Endothelial cell of umbilical vein (primary cell): ENCODE measurements around the gene CHTF8. TPM values are rescaled to one million over a fixed set of nuclear protein-coding genes. Genes with fewer than 3 reads are reported as not detected.
"Not testable (repeated sequence)": the region's sequence is repeated elsewhere in the genome, so short reads cannot be mapped to it uniquely, and the experiment has no call there.

Experiments
- BruUV-seq: library from RNA; stranded (reverse); fragments of 400-500 nt; replicated peaks from 2 replicates; lab custom pipeline; 2021; lab: Mats Ljungman, UMichigan
- CTCF ChIA-PET: fragments of 300-600, 350-600 bp; sonication (Branson Sonifier 250); formaldehyde crosslinking; loops from one replicate; lab custom pipeline; 2021; ENCODE audit warnings: antibody characterized with exemption, inconsistent platforms; lab: Charles Lee
- POLR2A ChIA-PET: fragments of 300-600, 350-600 bp; sonication (Branson Sonifier 250); formaldehyde crosslinking; loops from one replicate; lab custom pipeline; 2021; ENCODE audit warnings: antibody characterized with exemption, inconsistent platforms; lab: Charles Lee
- DNase-seq: peaks from one replicate; pipeline ENCODE4 v3.0.0-alpha.2; 2011; ENCODE audit warnings: low read depth, low spot score
- FAIRE-seq: peaks from 2 replicates; lab custom pipeline; 2011; peaks lifted over from hg19 to GRCh38; lab: Jason Lieb, UNC
- H2AFZ ChIP-seq: 2 replicates; pipeline ENCODE4 v1.6.0; 2012; ENCODE audit warnings: low read depth, low read length, control low read depth, inconsistent platforms
- H3K27ac ChIP-seq: 2 replicates; pipeline ENCODE4 v1.5.1; 2011; ENCODE audit warnings: low read depth, mild to moderate bottlenecking, control low read depth, low read length, moderate library complexity; ENCODE audit not compliant: insufficient read depth
- H3K27me3 ChIP-seq, 2 experiments: 2 replicates each; pipeline versions ENCODE4 v1.6.0 to v1.6.1; 2011; ENCODE audit warnings: low read length in 2 of 2, mixed read lengths in 1 of 2; ENCODE audit not compliant: control insufficient read depth in 2 of 2, insufficient read depth in 2 of 2
- H3K36me3 ChIP-seq, 2 experiments: 2 replicates in 1 of 2; 3 replicates in 1 of 2; pipeline ENCODE4 v1.5.1; 2011; ENCODE audit warnings: low read length in 2 of 2, mild to moderate bottlenecking in 1 of 2, moderate library complexity in 1 of 2; ENCODE audit not compliant: control insufficient read depth in 2 of 2, insufficient read depth in 2 of 2; ENCODE audit errors: extremely low read depth in 1 of 2
- H3K4me1 ChIP-seq: 3 replicates; pipeline ENCODE4 v1.5.1; 2011; ENCODE audit warnings: mild to moderate bottlenecking, low read length; ENCODE audit not compliant: control insufficient read depth, insufficient read depth; ENCODE audit errors: extremely low read depth
- H3K4me2 ChIP-seq: 2 replicates; pipeline ENCODE4 v1.6.1; 2011; ENCODE audit warnings: low read length, control low read depth, mixed read lengths; ENCODE audit not compliant: insufficient read depth
- H3K4me3 ChIP-seq, 3 experiments: fragments of 200-600 bp in 1 of 3; sonication (generic), shearing (Covaris generic) in 1 of 3; replicated peaks in 1 of 3; 2 replicates each; pipeline ENCODE4 v1.5.1; 2011 to 2016; ENCODE audit warnings: control low read depth in 3 of 3, low read length in 3 of 3, mild to moderate bottlenecking in 2 of 3, inconsistent platforms in 1 of 3, low read depth in 1 of 3, moderate library complexity in 1 of 3; ENCODE audit not compliant: insufficient read depth in 1 of 3
- H3K79me2 ChIP-seq: 2 replicates; pipeline ENCODE4 v1.6.0; 2012; ENCODE audit warnings: low read length, inconsistent platforms; ENCODE audit not compliant: control insufficient read depth, insufficient read depth
- H3K9ac ChIP-seq: replicated peaks from 2 replicates; pipeline ENCODE3; 2011; ENCODE audit warnings: low read length, control low read depth; ENCODE audit not compliant: insufficient read depth; ENCODE audit errors: extremely low read depth
- H3K9me1 ChIP-seq: replicated peaks from 3 replicates; pipeline ENCODE4 v1.6.0; 2011; ENCODE audit warnings: mild to moderate bottlenecking, low read length; ENCODE audit not compliant: control insufficient read depth, insufficient read depth; ENCODE audit errors: extremely low read depth
- H3K9me3 ChIP-seq: replicated peaks from 2 replicates; pipeline ENCODE4 v1.5.1; 2012; ENCODE audit warnings: low read length, inconsistent platforms; ENCODE audit not compliant: control insufficient read depth, insufficient read depth
- H4K20me1 ChIP-seq: replicated peaks from 2 replicates; pipeline ENCODE3; 2011; ENCODE audit warnings: mild to moderate bottlenecking, low read length; ENCODE audit not compliant: control insufficient read depth, insufficient read depth; ENCODE audit errors: extremely low read depth
- EZH2 ChIP-seq: IDR thresholded peaks from 2 replicates; pipeline ENCODE4 v1.6.1; 2012; ENCODE audit warnings: borderline replicate concordance, low read depth, mild to moderate bottlenecking, moderate library complexity, low read length, inconsistent platforms; ENCODE audit not compliant: severe bottlenecking
- FOS ChIP-seq: IDR thresholded peaks from 2 replicates; pipeline ENCODE4 v1.6.1; 2011; ENCODE audit warnings: mild to moderate bottlenecking, low read length, moderate library complexity, borderline replicate concordance; ENCODE audit not compliant: insufficient read depth
- GATA2 ChIP-seq: IDR thresholded peaks from 2 replicates; pipeline ENCODE4 v1.7.0; 2011; ENCODE audit warnings: low read depth, mild to moderate bottlenecking, moderate library complexity, mixed read lengths, low read length; ENCODE audit not compliant: insufficient read length, insufficient read depth
- JUN ChIP-seq: IDR thresholded peaks from 2 replicates; pipeline ENCODE4 v1.6.1; 2011; ENCODE audit warnings: borderline replicate concordance, low read depth; ENCODE audit not compliant: insufficient read length, insufficient read depth
- MYC ChIP-seq: IDR thresholded peaks from one replicate; pipeline ENCODE4 v1.6.1; 2011; ENCODE audit warnings: mild to moderate bottlenecking, low read depth, low read length
- POLR2A ChIP-seq: IDR thresholded peaks from 2 replicates; pipeline ENCODE4 v1.6.1; 2012; ENCODE audit warnings: low read depth, mild to moderate bottlenecking, control low read depth, low read length
- POLR2AphosphoS5 ChIP-seq: IDR thresholded peaks from 2 replicates; pipeline ENCODE4 v1.6.1; 2012; ENCODE audit warnings: low read depth, mild to moderate bottlenecking, control low read depth, low read length, moderate library complexity; ENCODE audit not compliant: insufficient read depth
- dilution Hi-C: fragments of 300-500 bp; cut with MboI; formaldehyde crosslinking; loops from one replicate; pipeline ENCODE4 v1.15.0; 2019; ENCODE audit warnings: low sequenced_read_pairs; ENCODE audit not compliant: extremely low pct_ligation_motif_present
- intact Hi-C: fragments of 100-400 bp; cut with micrococcal nuclease; formaldehyde crosslinking; loops from one replicate; pipeline ENCODE4 v1.10.0; 2022
- polyA plus RNA-seq, 4 experiments: library from polyadenylated mRNA; depleted of rRNA in 3 of 4; stranded (reverse) in 3 of 4; unstranded in 1 of 4; fragments of >200 nt; gene quantifications; 2 replicates each; pipeline versions ENCODE4 v1.2.1 to v1.2.3, GENCODE V29; 2011 to 2012; ENCODE audit warnings: missing spikeins in 1 of 4
- total RNA-seq: library from RNA; stranded (reverse); gene quantifications from 2 replicates; pipeline ENCODE4 v1.2.3, GENCODE V29; 2021
- TF ChIP-seq, protein P1 (sequence below): IDR thresholded peaks from 2 replicates; pipeline ENCODE4 v1.6.1; 2011; ENCODE audit not compliant: insufficient read depth, insufficient read length
- TF ChIP-seq, protein P2 (sequence below), 2 donors: IDR thresholded peaks; 1 replicate in 1 of 2; 2 replicates in 1 of 2; pipeline ENCODE4 v1.5.1; 2011; ENCODE audit warnings: low read length in 2 of 2, mild to moderate bottlenecking in 2 of 2, moderate library complexity in 2 of 2, control low read depth in 1 of 2, inconsistent platforms in 1 of 2, low read depth in 1 of 2; ENCODE audit not compliant: insufficient read depth in 1 of 2; ENCODE audit errors: extremely low read depth in 1 of 2

The CHTF8 gene
- total and polyA plus RNA-seq, 2 donors (not counting 3 experiments of a cell fraction or from before 2014, with no cell fraction given): 128 to 131 TPM

DNA sequence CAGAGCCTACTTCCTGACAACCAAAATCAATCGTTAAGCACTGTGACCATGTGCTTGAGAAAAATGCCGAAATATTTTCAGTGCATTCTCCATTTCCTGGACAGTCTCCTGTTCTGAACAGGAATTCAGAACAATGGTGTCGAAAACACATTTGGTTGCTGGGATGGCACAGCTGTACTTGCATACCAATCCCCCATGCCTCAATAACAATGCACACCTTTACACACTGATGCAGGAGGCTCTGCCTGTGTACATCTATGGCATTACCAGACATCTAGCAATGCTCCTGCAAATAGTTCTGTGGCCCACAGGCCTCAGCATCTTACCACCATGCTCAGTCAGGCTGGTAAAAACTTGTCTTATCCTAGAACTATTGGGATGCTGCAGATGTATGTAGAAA is 6.2 kb downstream of the CHTF8 start:
- H4K20me1 ChIP-seq: peaks cover 3% of the 10 kb centered on the region
- no peak overlapping the region for H2AFZ ChIP-seq
- H3K79me2 ChIP-seq: peaks cover 62% of the 10 kb centered on the region
- no peak overlapping the region for H3K4me2 ChIP-seq
- H3K27me3 ChIP-seq: no peaks in the 10 kb centered on the region
- TF ChIP-seq POLR2AphosphoS5: no peak
- no peak for TF ChIP-seq MYC
- TF ChIP-seq, protein P1, sequence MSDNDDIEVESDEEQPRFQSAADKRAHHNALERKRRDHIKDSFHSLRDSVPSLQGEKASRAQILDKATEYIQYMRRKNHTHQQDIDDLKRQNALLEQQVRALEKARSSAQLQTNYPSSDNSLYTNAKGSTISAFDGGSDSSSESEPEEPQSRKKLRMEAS: no peak
- no peak for TF ChIP-seq GATA2
- TF ChIP-seq, protein P2, sequence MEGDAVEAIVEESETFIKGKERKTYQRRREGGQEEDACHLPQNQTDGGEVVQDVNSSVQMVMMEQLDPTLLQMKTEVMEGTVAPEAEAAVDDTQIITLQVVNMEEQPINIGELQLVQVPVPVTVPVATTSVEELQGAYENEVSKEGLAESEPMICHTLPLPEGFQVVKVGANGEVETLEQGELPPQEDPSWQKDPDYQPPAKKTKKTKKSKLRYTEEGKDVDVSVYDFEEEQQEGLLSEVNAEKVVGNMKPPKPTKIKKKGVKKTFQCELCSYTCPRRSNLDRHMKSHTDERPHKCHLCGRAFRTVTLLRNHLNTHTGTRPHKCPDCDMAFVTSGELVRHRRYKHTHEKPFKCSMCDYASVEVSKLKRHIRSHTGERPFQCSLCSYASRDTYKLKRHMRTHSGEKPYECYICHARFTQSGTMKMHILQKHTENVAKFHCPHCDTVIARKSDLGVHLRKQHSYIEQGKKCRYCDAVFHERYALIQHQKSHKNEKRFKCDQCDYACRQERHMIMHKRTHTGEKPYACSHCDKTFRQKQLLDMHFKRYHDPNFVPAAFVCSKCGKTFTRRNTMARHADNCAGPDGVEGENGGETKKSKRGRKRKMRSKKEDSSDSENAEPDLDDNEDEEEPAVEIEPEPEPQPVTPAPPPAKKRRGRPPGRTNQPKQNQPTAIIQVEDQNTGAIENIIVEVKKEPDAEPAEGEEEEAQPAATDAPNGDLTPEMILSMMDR (IDR thresholded peaks at IDR 0.05; ENCODE audit: extremely low read depth in 1 of 2, insufficient read depth in 1 of 2, low read depth in 1 of 2, low read length in 2 of 2): no peak
- no peak for TF ChIP-seq EZH2
- TF ChIP-seq POLR2A: no peak
- no peak for TF ChIP-seq JUN
- no peak for TF ChIP-seq FOS
- H3K27ac ChIP-seq: no peak overlapping the region
- H3K9me3 ChIP-seq: no peaks in the 10 kb centered on the region
- no TSS peak for BruUV-seq
- H3K36me3 ChIP-seq: no peaks in the 10 kb centered on the region
- no peaks in the 10 kb centered on the region for H3K9me1 ChIP-seq
- DNase-seq (no peak), FAIRE-seq (peak; percentile 12)
- no peak overlapping the region for H3K9ac ChIP-seq
- H3K4me1 ChIP-seq: peaks cover 12% of the 10 kb centered on the region
- H3K4me3 ChIP-seq: no peak overlapping the region
- ChIA-PET CTCF (interaction anchor here (3.6 to 6.8 kb wide), 3 partner anchors 14 to 279 kb away, joined by 45 to 114 read pairs (median 107); no protein-coding TSS in a partner anchor), POLR2A (no interaction called here)
- intact Hi-C loops: no loop called here
- dilution Hi-C loops: no loop called here

DNA sequence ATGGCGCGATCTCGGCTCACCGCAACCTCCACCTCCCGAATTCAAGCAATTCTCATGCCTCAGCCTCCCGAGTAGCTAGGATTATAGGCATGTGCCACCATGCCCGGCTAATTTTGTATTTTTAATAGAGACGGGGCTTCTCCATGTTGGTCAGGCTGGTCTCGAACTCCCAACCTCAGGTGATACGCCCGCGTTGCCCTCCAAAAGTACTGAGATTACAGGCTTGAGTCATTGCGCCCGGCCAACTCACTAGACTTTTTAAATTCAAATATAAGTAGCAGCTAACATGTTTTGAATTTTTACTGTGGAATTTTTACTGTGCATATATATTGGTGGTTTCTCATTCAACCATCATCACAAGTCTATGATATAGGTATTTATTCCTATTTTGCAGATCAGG is 7.4 kb downstream of the CHTF8 start:
- not testable (repeated sequence) for DNase-seq, H3K4me2 ChIP-seq
- CTCF ChIA-PET: interaction anchor here (1.1 to 6.8 kb wide), 15 partner anchors 13 to 534 kb away, joined by 3 to 114 read pairs (median 7); partner anchors contain the start of genes HAS3 and TANGO6

More for the DNA sequence above, 7.4 kb downstream of the CHTF8 start:
- H3K9ac ChIP-seq, FAIRE-seq, H3K27me3 ChIP-seq, H3K9me1 ChIP-seq, POLR2A ChIA-PET, H3K27ac ChIP-seq, H3K4me1 ChIP-seq, H3K9me3 ChIP-seq, H3K4me3 ChIP-seq, H4K20me1 ChIP-seq, dilution Hi-C loops, BruUV-seq, H2AFZ ChIP-seq: not testable (repeated sequence)
- intact Hi-C loops: loop anchor here (1.0 to 2.0 kb wide), 7 partner anchors 13 to 596 kb away; no protein-coding TSS in a partner anchor
- H3K79me2 ChIP-seq: peaks cover 49% of the 10 kb centered on the region
- peaks cover 2 to 10% of the 10 kb centered on the region in 2 experiments for H3K36me3 ChIP-seq
